Activated T-helper 1 cell treated with anti-CD3 and anti-CD28 coated beads, Interleukin-12 subunit alpha, Interleukin-12 subunit beta, Interleukin-2, Interleukin-4 antibody, amounts not matched to agents 30 ng/mL and 10 ng/mL and 1 ng/mL, durations not matched to agents 14 hours and 24 hours and 36 hours (primary cell): ENCODE measurements around the gene TECPR1. TPM values are rescaled to one million over a fixed set of nuclear protein-coding genes. Genes with fewer than 3 reads are reported as not detected.
A peak's percentile ranks its signal among the peaks of the same experiment; 100 is the strongest.

Experiments used
- DNase-seq: peaks from one replicate; pipeline ENCODE4 v3.0.0; 2021; ENCODE audit warnings: low spot score
- H3K27ac Mint-ChIP-seq: one replicate; pipeline ENCODE4 v1.8.0; 2021; ENCODE audit warnings: mild to moderate bottlenecking, mixed read lengths
- H3K27me3 Mint-ChIP-seq: one replicate; pipeline ENCODE4 v1.8.0; 2022; ENCODE audit warnings: mild to moderate bottlenecking, moderate library complexity, mixed read lengths; ENCODE audit not compliant: insufficient read depth
- H3K36me3 Mint-ChIP-seq: one replicate; pipeline ENCODE4 v1.8.0; 2021; ENCODE audit warnings: low read depth, mixed read lengths
- H3K4me1 Mint-ChIP-seq: one replicate; pipeline ENCODE4 v1.8.0; 2021; ENCODE audit warnings: low read depth, mixed read lengths
- H3K4me3 Mint-ChIP-seq: one replicate; pipeline ENCODE4 v1.8.0; 2021; ENCODE audit warnings: mild to moderate bottlenecking, moderate library complexity, mixed read lengths
- H3K9me3 Mint-ChIP-seq: one replicate; pipeline ENCODE4 v1.8.0; 2021; ENCODE audit warnings: mixed read lengths
- intact Hi-C: fragments of 100-400 bp; cut with micrococcal nuclease; formaldehyde crosslinking; loops from one replicate; pipeline ENCODE4 v1.15.1; 2024
- total RNA-seq: library from RNA; stranded (reverse); gene quantifications from 2 replicates; pipeline ENCODE4 v1.2.3, GENCODE V29; 2022

The TECPR1 gene
- total RNA-seq, 1 donor from 2014 or later, result 49.1 TPM

GRCh38 chr7:98289333-98289875, 37.4 kb upstream of the TECPR1 start:
- Mint-ChIP-seq H3K27ac (no peak overlapping the region), H3K9me3 (no peaks in the 10 kb centered on the region), H3K4me3 (no peak overlapping the region), H3K36me3 (peaks cover 2% of the 10 kb centered on the region), H3K27me3 (no peaks in the 10 kb centered on the region), H3K4me1 (no peaks in the 10 kb centered on the region)
- intact Hi-C loops, result no loop called here
- no peak for DNase-seq

- H3K4me1 Mint-ChIP-seq, result peaks cover 1% of the 10 kb centered on the region
- no peak overlapping the region for H3K27ac Mint-ChIP-seq
- DNase-seq, result no peak
- no peaks in the 10 kb centered on the region for H3K27me3 Mint-ChIP-seq
- intact Hi-C loops, result no loop called here
- H3K9me3 Mint-ChIP-seq, result no peaks in the 10 kb centered on the region
- H3K4me3 Mint-ChIP-seq, result no peak overlapping the region
- H3K36me3 Mint-ChIP-seq, result peaks cover 2% of the 10 kb centered on the region
Measured at GRCh38 chr7:98288064-98288823, 36.2 kb upstream of the TECPR1 start.

GRCh38 chr7:98287486-98287959, 35.5 kb upstream of the TECPR1 start:
- no peak overlapping the region for H3K4me3 Mint-ChIP-seq
- H3K27ac Mint-ChIP-seq, result no peak overlapping the region
- no peaks in the 10 kb centered on the region for H3K9me3 Mint-ChIP-seq
- no peak for DNase-seq
- intact Hi-C loops, result no loop called here
- no peaks in the 10 kb centered on the region for H3K27me3 Mint-ChIP-seq
- H3K36me3 Mint-ChIP-seq, result peaks cover 9% of the 10 kb centered on the region
- peaks cover 9% of the 10 kb centered on the region for H3K4me1 Mint-ChIP-seq

- Mint-ChIP-seq H3K4me3 (no peak overlapping the region), H3K4me1 (peaks cover 11% of the 10 kb centered on the region), H3K27me3 (no peaks in the 10 kb centered on the region), H3K36me3 (peaks cover 8% of the 10 kb centered on the region), H3K27ac (no peak overlapping the region), H3K9me3 (no peaks in the 10 kb centered on the region)
- no peak for DNase-seq
- intact Hi-C loops, result no loop called here
Measured at GRCh38 chr7:98286701-98287485, 34.9 kb upstream of the TECPR1 start.

GRCh38 chr7:98286093-98286539, 34.1 kb upstream of the TECPR1 start:
- no peak overlapping the region for H3K4me3 Mint-ChIP-seq
- DNase-seq, result no peak
- H3K36me3 Mint-ChIP-seq, result peaks cover 8% of the 10 kb centered on the region
- intact Hi-C loops, result no loop called here
- no peaks in the 10 kb centered on the region for H3K9me3 Mint-ChIP-seq
- H3K27ac Mint-ChIP-seq, result no peak overlapping the region
- peaks cover 11% of the 10 kb centered on the region for H3K4me1 Mint-ChIP-seq
- no peaks in the 10 kb centered on the region for H3K27me3 Mint-ChIP-seq

GRCh38 chr7:98285157-98286092, 33.4 kb upstream of the TECPR1 start:
- no peaks in the 10 kb centered on the region for H3K9me3 Mint-ChIP-seq
- no peak overlapping the region for H3K27ac Mint-ChIP-seq
- H3K4me3 Mint-ChIP-seq, result no peak overlapping the region
- no peak for DNase-seq
- intact Hi-C loops, result no loop called here
- H3K4me1 Mint-ChIP-seq, result peaks cover 16% of the 10 kb centered on the region
- no peaks in the 10 kb centered on the region for H3K27me3 Mint-ChIP-seq
- peaks cover 8% of the 10 kb centered on the region for H3K36me3 Mint-ChIP-seq

GRCh38 chr7:98284335-98285036, 32.5 kb upstream of the TECPR1 start:
- H3K27ac Mint-ChIP-seq, result no peak overlapping the region
- no peaks in the 10 kb centered on the region for H3K27me3 Mint-ChIP-seq
- no peaks in the 10 kb centered on the region for H3K9me3 Mint-ChIP-seq
- DNase-seq, result no peak
- H3K4me1 Mint-ChIP-seq, result peaks cover 16% of the 10 kb centered on the region
- peaks cover 8% of the 10 kb centered on the region for H3K36me3 Mint-ChIP-seq
- peak overlapping the region; percentile 41 for H3K4me3 Mint-ChIP-seq
- intact Hi-C loops, result loop anchor here (5.0 kb wide), 1 partner anchor 858 kb away; the partner anchor contains the start of gene SMURF1

GRCh38 chr7:98283887-98284222, 31.8 kb upstream of the TECPR1 start:
- no peak overlapping the region for H3K4me3 Mint-ChIP-seq
- peaks cover 8% of the 10 kb centered on the region for H3K36me3 Mint-ChIP-seq
- peaks cover 16% of the 10 kb centered on the region for H3K4me1 Mint-ChIP-seq
- H3K27me3 Mint-ChIP-seq, result no peaks in the 10 kb centered on the region
- intact Hi-C loops, result loop anchor here (5.0 kb wide), 1 partner anchor 858 kb away; the partner anchor contains the start of gene SMURF1
- no peak for DNase-seq
- no peak overlapping the region for H3K27ac Mint-ChIP-seq
- H3K9me3 Mint-ChIP-seq, result no peaks in the 10 kb centered on the region

- Mint-ChIP-seq H3K4me1 (peaks cover 16% of the 10 kb centered on the region), H3K27me3 (no peaks in the 10 kb centered on the region), H3K4me3 (peak overlapping the region; percentile 88), H3K36me3 (peaks cover 8% of the 10 kb centered on the region), H3K27ac (peak overlapping the region; percentile 83), H3K9me3 (no peaks in the 10 kb centered on the region)
- intact Hi-C loops, result loop anchor here (5.0 kb wide), 1 partner anchor 859 kb away; the partner anchor contains the start of gene SMURF1
- no peak for DNase-seq
Measured at GRCh38 chr7:98283127-98283886, 31.3 kb upstream of the TECPR1 start.

- Mint-ChIP-seq H3K27me3 (no peaks in the 10 kb centered on the region), H3K9me3 (no peaks in the 10 kb centered on the region), H3K27ac (peak overlapping the region; percentile 83), H3K4me3 (peak overlapping the region; percentile 88), H3K36me3 (peaks cover 8% of the 10 kb centered on the region), H3K4me1 (peaks cover 16% of the 10 kb centered on the region)
- intact Hi-C loops, result loop anchor here (5.0 kb wide), 1 partner anchor 860 kb away; the partner anchor contains the start of gene SMURF1
- DNase-seq, result no peak
Measured at GRCh38 chr7:98282703-98283102, 30.7 kb upstream of the TECPR1 start.
